PC-9 (cell line): ENCODE data around the gene EPC2.

Experiments used
- EZH2 ChIP-seq: fragments of 200-600 bp; sonication (generic); IDR thresholded peaks from 2 replicates; pipeline ENCODE4 v1.8.0; 2017; ENCODE audit warnings: antibody characterized with exemption, low read depth
- TF ChIP-seq, protein P1 (sequence below): fragments of 200-600 bp; sonication (generic); conservative IDR thresholded peaks from 2 replicates; pipeline ENCODE4 v1.6.1; 2017; ENCODE audit warnings: mixed run types, antibody characterized with exemption, mild to moderate bottlenecking, moderate library complexity

DNA sequence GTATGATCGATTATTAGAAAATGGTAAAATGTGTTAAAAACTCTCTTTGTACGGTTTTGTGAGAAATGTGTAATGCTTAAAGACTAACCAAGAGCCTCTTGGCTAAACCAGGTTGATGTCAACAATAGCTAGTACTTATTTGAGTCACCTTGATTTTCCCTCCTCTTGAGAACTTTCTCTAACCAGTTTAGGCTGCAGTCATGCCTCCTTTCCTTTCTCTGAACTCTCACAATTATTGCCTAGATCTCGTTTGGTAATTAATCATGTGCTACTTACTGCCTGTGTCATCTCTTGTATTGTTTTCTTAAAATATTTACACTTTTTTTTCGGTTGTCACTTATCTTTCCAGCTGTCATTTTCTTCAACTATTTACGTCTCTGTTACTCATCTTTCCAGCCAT, 1.1 kb upstream of the EPC2 start:
- TF ChIP-seq, protein P1, sequence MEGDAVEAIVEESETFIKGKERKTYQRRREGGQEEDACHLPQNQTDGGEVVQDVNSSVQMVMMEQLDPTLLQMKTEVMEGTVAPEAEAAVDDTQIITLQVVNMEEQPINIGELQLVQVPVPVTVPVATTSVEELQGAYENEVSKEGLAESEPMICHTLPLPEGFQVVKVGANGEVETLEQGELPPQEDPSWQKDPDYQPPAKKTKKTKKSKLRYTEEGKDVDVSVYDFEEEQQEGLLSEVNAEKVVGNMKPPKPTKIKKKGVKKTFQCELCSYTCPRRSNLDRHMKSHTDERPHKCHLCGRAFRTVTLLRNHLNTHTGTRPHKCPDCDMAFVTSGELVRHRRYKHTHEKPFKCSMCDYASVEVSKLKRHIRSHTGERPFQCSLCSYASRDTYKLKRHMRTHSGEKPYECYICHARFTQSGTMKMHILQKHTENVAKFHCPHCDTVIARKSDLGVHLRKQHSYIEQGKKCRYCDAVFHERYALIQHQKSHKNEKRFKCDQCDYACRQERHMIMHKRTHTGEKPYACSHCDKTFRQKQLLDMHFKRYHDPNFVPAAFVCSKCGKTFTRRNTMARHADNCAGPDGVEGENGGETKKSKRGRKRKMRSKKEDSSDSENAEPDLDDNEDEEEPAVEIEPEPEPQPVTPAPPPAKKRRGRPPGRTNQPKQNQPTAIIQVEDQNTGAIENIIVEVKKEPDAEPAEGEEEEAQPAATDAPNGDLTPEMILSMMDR, result no peak
- TF ChIP-seq EZH2, result no peak
